Cardiac septum (tissue), 1 donor: ENCODE measurements around the gene STAT3. TPM values are rescaled to one million over a fixed set of nuclear protein-coding genes. Genes with fewer than 3 reads are reported as not detected.
"Not testable (repeated sequence)": the region's sequence is repeated elsewhere in the genome, so short reads cannot be mapped to it uniquely, and the experiment has no call there.

Experiments used
- DNase-seq: peaks from one replicate; pipeline ENCODE4 v3.0.0-alpha.2; 2020; ENCODE audit warnings: low spot score
- intact Hi-C: fragments of 100-400 bp; cut with DNase I; formaldehyde crosslinking; loops from one replicate; pipeline ENCODE4 v1.14.0; 2022
- long read RNA-seq: library from polyadenylated mRNA; unstranded; transcript quantifications from one replicate; pipeline ENCODE4 v2.0.0, GENCODE V29; 2021
- total RNA-seq: library from RNA; stranded (reverse); fragmentation: NEBNext Ultra II Directional; extraction: Animal tissue kit (Norgen Biotek cat#: 25700); gene quantifications from one replicate; pipeline ENCODE4 v1.2.1, GENCODE V29; 2021
- donor health status: DM: no; HTN: no; CAD: no.

Gene STAT3
- total RNA-seq: 159 TPM
- long read RNA-seq, full-length matches to known transcripts: 120 of 300 reads
- long read RNA-seq, partial matches to known transcripts: 69 of 300 reads
- long read RNA-seq, other reads (novel, unspliced or antisense): 111 of 300 reads

GRCh38 chr17:42388381-42389134 is at the start of gene STAT3:
TSS of gene STAT3 (minus strand) at chr17:42388442. CDS start at chr17:42348516, 39,926 bp downstream.
- DNase-seq: peak; percentile 100
- intact Hi-C loops: loop anchor here (2.0 kb wide), 2 partner anchors 18 to 34 kb away; partner anchors contain the start of gene CAVIN1

- intact Hi-C loops: loop anchor here (1.0 to 2.0 kb wide), 2 partner anchors 21 to 82 kb away; no protein-coding TSS in a partner anchor
- no peak for DNase-seq
These were observed 48.1 kb upstream of the STAT3 start for GRCh38 chr17:42436391-42436790.

- intact Hi-C loops: no loop called here
- no peak for DNase-seq
These were observed 43.5 kb upstream of the STAT3 start for GRCh38 chr17:42431758-42432161.

- no peak for DNase-seq
- intact Hi-C loops: no loop called here
These were observed 41.6 kb upstream of the STAT3 start for GRCh38 chr17:42429726-42430447.

GRCh38 chr17:42428141-42428944 is 40.1 kb upstream of the STAT3 start:
- intact Hi-C loops: no loop called here
- no peak for DNase-seq

GRCh38 chr17:42424991-42425610 is 36.9 kb upstream of the STAT3 start:
- no peak for DNase-seq
- intact Hi-C loops: loop anchor here (5.0 kb wide), 2 partner anchors 32 to 92 kb away; partner anchors contain the start of gene ATP6V0A1

- intact Hi-C loops: loop anchor here (2.0 to 5.0 kb wide), 4 partner anchors 15 to 94 kb away; partner anchors contain the start of genes ATP6V0A1 and STAT3
These were observed 35.5 kb upstream of the STAT3 start for GRCh38 chr17:42423766-42424165.

GRCh38 chr17:42422958-42423712 is 34.9 kb upstream of the STAT3 start, which contains the start of gene CAVIN1:
TSS of gene CAVIN1 (minus strand) at chr17:42423256. CDS start at chr17:42423097, 159 bp downstream.
- intact Hi-C loops: loop anchor here (2.0 to 5.0 kb wide), 4 partner anchors 14 to 94 kb away; partner anchors contain the start of genes ATP6V0A1 and STAT3
- DNase-seq: peak; percentile 99

More at GRCh38 chr17:42423766-42424165, 35.5 kb upstream of the STAT3 start:
- no peak for DNase-seq

GRCh38 chr17:42422412-42422957 is 34.2 kb upstream of the STAT3 start:
- intact Hi-C loops: loop anchor here (2.0 to 5.0 kb wide), 4 partner anchors 14 to 95 kb away; partner anchors contain the start of genes ATP6V0A1 and STAT3
- no peak for DNase-seq

GRCh38 chr17:42421507-42422338 is 33.5 kb upstream of the STAT3 start:
- DNase-seq: peak; percentile 82
- intact Hi-C loops: loop anchor here (2.0 to 5.0 kb wide), 4 partner anchors 13 to 96 kb away; partner anchors contain the start of genes ATP6V0A1 and STAT3

- intact Hi-C loops: loop anchor here (5.0 kb wide), 2 partner anchors 36 to 96 kb away; partner anchors contain the start of gene ATP6V0A1
- DNase-seq: no peak
These were observed 32.9 kb upstream of the STAT3 start for GRCh38 chr17:42421136-42421506.

- DNase-seq: not testable (repeated sequence)
These were observed 29.7 kb upstream of the STAT3 start for GRCh38 chr17:42417981-42418380.

GRCh38 chr17:42414704-42415409 is 26.6 kb upstream of the STAT3 start:
- DNase-seq: peak; percentile 81
- intact Hi-C loops: no loop called here

More at GRCh38 chr17:42417981-42418380, 29.7 kb upstream of the STAT3 start:
- intact Hi-C loops: not testable (repeated sequence)

- DNase-seq: no peak
These were observed 25.3 kb upstream of the STAT3 start for GRCh38 chr17:42413464-42414040.

GRCh38 chr17:42411905-42412679 is 23.9 kb upstream of the STAT3 start:
- intact Hi-C loops: no loop called here
- no peak for DNase-seq

More at GRCh38 chr17:42413464-42414040, 25.3 kb upstream of the STAT3 start:
- intact Hi-C loops: no loop called here
